ENCODE measurements around the gene PAOX.
"Not testable (repeated sequence)": the region's sequence is repeated elsewhere in the genome, so short reads cannot be mapped to it uniquely, and the experiment has no call there.

The PAOX gene

DNA sequence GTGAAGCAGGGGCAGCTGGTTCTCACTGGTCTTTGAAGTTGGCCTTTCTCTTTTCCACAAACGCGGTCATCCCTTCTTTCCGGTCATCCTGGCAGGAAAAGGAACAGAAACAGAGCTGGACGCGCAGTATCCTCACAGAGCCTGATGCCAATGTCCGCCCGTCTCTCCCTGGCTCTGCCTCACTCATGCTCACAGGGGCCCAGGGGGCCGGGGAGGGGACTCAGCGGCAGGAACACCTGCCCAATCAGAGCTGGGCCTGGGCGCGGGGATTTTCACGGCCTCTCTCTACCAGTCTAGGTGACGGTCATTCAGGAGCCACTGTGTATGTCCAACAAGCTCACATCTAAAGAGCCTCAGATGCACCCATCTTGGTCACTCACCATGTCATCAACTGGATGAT lies 16.2 kb upstream of the PAOX start:
- no peak for ATAC-seq (replicated peaks)
- Mint-ChIP-seq H3K27me3 (no peaks in the 10 kb centered on the region), H3K36me3 (ENCODE audit: insufficient read depth) (peaks cover 7% of the 10 kb centered on the region)

DNA sequence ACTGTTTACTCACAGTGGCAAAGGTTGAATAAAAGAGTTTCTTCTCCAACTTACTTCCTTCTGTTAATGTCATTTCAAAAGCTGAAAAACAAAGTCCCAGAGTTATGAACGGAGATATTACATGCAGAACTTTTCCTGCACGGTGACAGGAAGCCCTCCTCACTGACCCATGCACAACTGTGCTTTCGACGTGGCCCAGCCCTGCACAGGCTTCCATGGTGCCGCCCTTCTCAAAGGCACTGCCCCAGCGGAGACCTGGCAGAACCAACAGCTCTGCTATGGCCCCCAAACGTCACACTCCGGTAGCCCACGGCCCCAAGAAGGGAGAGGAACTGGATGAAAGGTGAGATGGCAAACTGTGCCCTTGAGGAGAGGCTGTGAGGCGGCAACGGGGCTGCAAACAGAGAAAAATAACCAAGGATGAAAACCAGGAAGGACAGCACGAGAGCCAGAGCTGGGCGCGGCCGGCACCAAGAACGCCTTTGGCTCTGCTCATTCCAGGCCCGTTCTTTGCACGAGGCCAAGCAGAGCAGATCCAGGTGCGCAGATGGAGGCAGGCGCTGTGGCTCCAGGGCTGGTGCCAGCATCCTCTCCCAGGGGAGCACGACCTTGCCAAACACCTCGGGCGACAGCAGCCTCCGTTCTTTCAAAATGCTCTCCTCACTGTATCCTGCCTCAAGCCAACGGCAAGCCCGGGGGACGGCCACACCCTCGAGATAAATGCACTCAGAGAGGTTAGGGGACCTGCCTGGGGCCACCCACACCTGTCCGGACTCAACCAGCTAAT lies 14.2 kb upstream of the PAOX start:
- no peaks in the 10 kb centered on the region for H3K27me3 Mint-ChIP-seq
- no peak for DNase-seq
- ATAC-seq (replicated peaks) = no peak
- no peak overlapping the region for H3K4me3 Mint-ChIP-seq
- H3K36me3 Mint-ChIP-seq (ENCODE audit: insufficient read depth) = peaks cover 16% of the 10 kb centered on the region
- peaks cover 7 to 13% of the 10 kb centered on the region in 2 donors for H3K4me1 Mint-ChIP-seq (ENCODE audit: low read depth in 2 of 2)
- no peaks in the 10 kb centered on the region for H3K9me3 Mint-ChIP-seq
- H3K27ac Mint-ChIP-seq = no peak overlapping the region

More for the DNA sequence above, 16.2 kb upstream of the PAOX start:
- no peak for DNase-seq
- Mint-ChIP-seq H3K27ac (no peak overlapping the region), H3K4me1 (ENCODE audit: low read depth in 2 of 2) (peaks cover 7 to 13% of the 10 kb centered on the region in 2 donors), H3K4me3 (no peak overlapping the region), H3K9me3 (no peaks in the 10 kb centered on the region)

- Mint-ChIP-seq H3K4me3 (no peak overlapping the region), H3K27me3 (no peaks in the 10 kb centered on the region), H3K36me3 (ENCODE audit: insufficient read depth) (peaks cover 16% of the 10 kb centered on the region), H3K27ac (no peak overlapping the region), H3K9me3 (no peaks in the 10 kb centered on the region), H3K4me1 (ENCODE audit: low read depth in 2 of 2) (peaks cover 7 to 10% of the 10 kb centered on the region in 2 donors)
- DNase-seq (no peak), ATAC-seq (replicated peaks) (no peak)
Observed at GRCh38 chr10:133365461-133366129, 13.5 kb upstream of the PAOX start.

DNA sequence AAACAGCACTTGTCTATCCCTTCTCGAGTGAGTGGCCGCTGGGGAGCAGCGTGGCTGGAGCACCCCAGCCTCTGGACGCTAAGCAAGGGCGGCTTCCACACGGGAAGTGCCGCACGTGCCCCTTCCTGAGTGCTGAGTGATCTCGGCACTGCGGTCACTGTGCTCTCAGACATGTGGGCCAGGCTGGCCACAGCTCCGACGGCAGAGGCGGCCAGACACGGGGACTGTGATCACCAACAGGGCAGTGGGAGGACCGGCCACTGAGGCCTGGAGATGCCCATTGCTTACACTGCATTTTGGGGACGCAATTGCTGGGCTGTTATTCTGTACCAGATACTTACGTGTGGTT lies 13.0 kb upstream of the PAOX start:
- Mint-ChIP-seq H3K9me3 (no peaks in the 10 kb centered on the region), H3K4me1 (ENCODE audit: low read depth in 2 of 2) (peaks cover 7 to 9% of the 10 kb centered on the region in 2 donors), H3K36me3 (ENCODE audit: insufficient read depth) (peaks cover 19% of the 10 kb centered on the region), H3K27me3 (no peaks in the 10 kb centered on the region), H3K27ac (no peak overlapping the region), H3K4me3 (no peak overlapping the region)
- no peak for DNase-seq
- ATAC-seq (replicated peaks) = no peak

GRCh38 chr10:133366751-133367150 lies 12.3 kb upstream of the PAOX start:
- no peak overlapping the region for H3K27ac Mint-ChIP-seq
- H3K9me3 Mint-ChIP-seq = no peaks in the 10 kb centered on the region
- peaks cover 2 to 3% of the 10 kb centered on the region in 2 donors for H3K4me1 Mint-ChIP-seq (ENCODE audit: low read depth in 2 of 2)
- H3K36me3 Mint-ChIP-seq (ENCODE audit: insufficient read depth) = peaks cover 19% of the 10 kb centered on the region
- no peaks in the 10 kb centered on the region for H3K27me3 Mint-ChIP-seq
- DNase-seq (no peak), ATAC-seq (replicated peaks) (no peak)
- H3K4me3 Mint-ChIP-seq = no peak overlapping the region

DNA sequence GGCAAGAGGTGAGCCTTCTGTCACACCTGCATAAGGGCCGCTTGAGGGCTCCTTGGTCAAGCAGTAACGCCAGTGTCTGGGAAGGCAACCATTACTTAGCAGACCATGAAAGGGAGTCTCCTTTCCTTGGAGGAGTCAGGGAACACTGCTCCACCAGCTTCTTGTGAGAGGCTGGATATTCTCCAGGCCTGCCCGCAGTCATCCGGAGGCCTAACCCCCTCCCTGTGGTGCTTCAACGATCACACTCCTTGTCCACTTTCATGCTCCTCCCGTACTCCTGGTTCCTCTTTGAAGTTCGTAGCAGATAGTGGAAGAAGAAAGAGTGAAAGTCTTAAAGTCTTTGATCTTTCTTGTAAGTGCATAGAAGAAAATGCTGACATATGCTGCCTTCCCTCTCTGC lies 11.6 kb upstream of the PAOX start:
- not testable (repeated sequence) for H3K9me3 Mint-ChIP-seq; H3K27me3 Mint-ChIP-seq; H3K27ac Mint-ChIP-seq; H3K4me3 Mint-ChIP-seq; H3K4me1 Mint-ChIP-seq (ENCODE audit: low read depth in 2 of 2); DNase-seq; ATAC-seq (replicated peaks)
- peaks cover 19% of the 10 kb centered on the region for H3K36me3 Mint-ChIP-seq (ENCODE audit: insufficient read depth)

- Mint-ChIP-seq H3K36me3 (ENCODE audit: insufficient read depth) (peaks cover 21% of the 10 kb centered on the region), H3K4me3 (no peak overlapping the region), H3K9me3 (no peaks in the 10 kb centered on the region), H3K4me1 (ENCODE audit: low read depth in 2 of 2) (peaks cover 0 to 6% of the 10 kb centered on the region in 2 donors), H3K27ac (no peak overlapping the region), H3K27me3 (no peaks in the 10 kb centered on the region)
- ATAC-seq (replicated peaks) (no peak), DNase-seq (no peak)
Observed at GRCh38 chr10:133368153-133368552, 10.9 kb upstream of the PAOX start.

DNA sequence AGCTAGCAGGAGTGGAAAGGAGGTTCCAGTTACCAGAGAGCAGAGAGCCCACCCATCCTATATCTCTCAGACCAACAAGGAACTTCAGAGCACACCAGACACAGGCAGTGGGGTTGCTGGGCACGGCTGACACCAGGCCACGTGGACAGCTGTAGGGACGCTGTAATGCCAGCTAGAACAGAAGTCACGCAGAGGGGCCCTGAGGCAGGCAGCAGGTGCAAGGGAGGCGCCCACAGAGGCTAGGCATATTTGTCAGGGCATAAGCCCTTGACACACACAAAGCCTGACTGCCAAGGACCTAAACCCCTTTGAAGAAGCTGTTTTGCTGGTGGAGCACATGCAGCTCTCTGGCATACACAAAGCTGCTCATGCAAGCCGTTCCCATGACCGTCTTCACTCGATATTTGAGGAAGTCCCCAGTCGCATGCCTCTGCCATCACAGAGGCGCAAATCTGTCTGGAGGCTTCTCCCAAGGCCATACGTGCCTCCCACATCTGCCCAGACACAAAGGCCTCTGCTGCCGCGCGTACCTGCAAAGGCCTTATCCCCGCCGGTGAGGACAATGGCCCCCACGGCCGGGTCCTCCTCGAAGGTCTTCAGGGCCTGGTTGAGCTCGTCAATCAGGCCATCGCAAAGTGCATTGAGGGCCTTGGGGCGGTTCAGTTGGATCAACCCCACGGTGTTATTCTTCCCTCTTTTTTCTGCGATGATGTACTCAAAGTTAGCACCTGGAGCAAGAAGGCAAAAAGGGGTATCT lies 8.9 kb upstream of the PAOX start:
- Mint-ChIP-seq H3K27ac (no peak overlapping the region), H3K4me3 (no peak overlapping the region), H3K9me3 (no peaks in the 10 kb centered on the region), H3K4me1 (ENCODE audit: low read depth in 2 of 2) (peaks cover 4 to 8% of the 10 kb centered on the region in 2 donors), H3K27me3 (no peaks in the 10 kb centered on the region), H3K36me3 (ENCODE audit: insufficient read depth) (peaks cover 25% of the 10 kb centered on the region)
- no peak for ATAC-seq (replicated peaks)
- DNase-seq = no peak

DNA sequence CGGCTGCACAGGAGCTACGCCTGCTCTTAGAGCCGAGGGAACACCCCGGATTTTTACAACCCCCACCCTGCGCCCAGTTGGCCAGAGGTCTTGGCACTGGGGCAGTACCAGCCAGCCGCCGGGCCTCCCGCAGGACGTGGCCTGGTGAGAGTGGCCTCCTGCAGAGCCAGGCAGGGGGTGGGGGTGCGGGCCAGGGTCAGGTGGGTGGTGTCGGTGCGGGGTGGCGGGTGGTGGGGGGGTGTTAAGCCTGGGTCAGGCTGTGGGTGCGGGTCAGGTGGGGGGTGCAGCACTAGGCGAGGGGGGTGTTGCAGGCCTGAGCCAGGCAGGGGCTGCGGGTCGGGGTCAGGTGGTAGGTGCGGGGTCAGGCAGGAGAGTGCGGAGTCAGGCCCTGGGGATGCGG lies 6.6 kb upstream of the PAOX start:
- ATAC-seq (replicated peaks) (no peak), DNase-seq (no peak)
- Mint-ChIP-seq H3K4me3 (peak overlapping the region; percentile 86), H3K27ac (no peak overlapping the region), H3K27me3 (no peaks in the 10 kb centered on the region), H3K4me1 (ENCODE audit: low read depth in 2 of 2) (peaks cover 4 to 8% of the 10 kb centered on the region in 2 donors), H3K36me3 (ENCODE audit: insufficient read depth) (peaks cover 24% of the 10 kb centered on the region), H3K9me3 (no peaks in the 10 kb centered on the region)

- Mint-ChIP-seq H3K27ac (peak within 1 kb of the TSS; percentile 69 to 77), H3K27me3 (no peaks in the 10 kb centered on the region), H3K36me3 (ENCODE audit: insufficient read depth) (peaks cover 23% of the 10 kb centered on the region), H3K4me3 (peak within 1 kb of the TSS; percentile 86), H3K9me3 (no peaks in the 10 kb centered on the region), H3K4me1 (ENCODE audit: low read depth in 2 of 2) (peaks cover 4 to 10% of the 10 kb centered on the region in 2 donors)
- ATAC-seq (replicated peaks) = peak; percentile 98
- peak; percentile 90 to 94 (median 91) for DNase-seq
Observed at GRCh38 chr10:133373174-133374090, 5.6 kb upstream of the PAOX start, which contains the start of gene ECHS1. TSS of gene ECHS1 (minus strand) at chr10:133373354. CDS start at chr10:133373333, 21 bp downstream.

DNA sequence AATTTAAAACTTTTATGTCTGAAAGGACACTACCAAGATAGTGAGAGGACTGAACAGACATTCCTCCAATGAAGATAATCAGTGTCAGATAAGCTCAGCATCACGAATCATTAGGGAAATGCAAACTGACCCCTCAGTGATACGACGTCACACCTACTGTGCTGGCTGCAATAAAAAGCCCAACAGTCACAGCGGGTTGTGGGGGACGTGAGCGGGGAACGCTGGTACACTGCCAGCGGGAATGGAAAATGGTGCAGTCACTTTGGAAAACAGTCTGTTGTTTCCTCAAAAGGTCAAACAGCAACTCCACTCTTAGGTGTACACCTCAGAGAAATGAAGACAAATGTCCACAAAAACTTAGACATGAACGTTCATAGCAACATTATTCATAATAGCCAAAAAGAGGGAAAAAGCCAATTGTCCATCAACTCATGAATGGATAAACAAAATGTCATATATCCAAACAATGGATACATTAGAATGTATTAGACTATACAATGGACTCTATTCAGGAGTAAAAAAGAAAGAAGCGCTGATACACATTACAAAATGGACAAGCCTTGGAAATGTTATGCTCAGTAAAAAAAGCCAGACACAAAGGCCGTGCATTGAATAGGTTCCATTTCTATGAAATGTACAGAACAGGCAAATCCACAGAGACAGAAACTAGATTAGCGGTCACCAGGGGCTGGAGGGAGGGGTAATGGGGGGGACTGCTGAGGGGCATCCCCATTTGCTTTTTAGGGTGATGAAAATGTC lies 3.5 kb upstream of the PAOX start:
- H3K27ac Mint-ChIP-seq = no peak overlapping the region
- peaks cover 18% of the 10 kb centered on the region for H3K36me3 Mint-ChIP-seq (ENCODE audit: insufficient read depth)
- ATAC-seq (replicated peaks) = no peak
- H3K4me3 Mint-ChIP-seq = no peak overlapping the region
- no peaks in the 10 kb centered on the region for H3K27me3 Mint-ChIP-seq
- H3K4me1 Mint-ChIP-seq (ENCODE audit: low read depth in 2 of 2) = peaks cover 11 to 15% of the 10 kb centered on the region in 2 donors
- no peaks in the 10 kb centered on the region for H3K9me3 Mint-ChIP-seq
- DNase-seq = no peak

DNA sequence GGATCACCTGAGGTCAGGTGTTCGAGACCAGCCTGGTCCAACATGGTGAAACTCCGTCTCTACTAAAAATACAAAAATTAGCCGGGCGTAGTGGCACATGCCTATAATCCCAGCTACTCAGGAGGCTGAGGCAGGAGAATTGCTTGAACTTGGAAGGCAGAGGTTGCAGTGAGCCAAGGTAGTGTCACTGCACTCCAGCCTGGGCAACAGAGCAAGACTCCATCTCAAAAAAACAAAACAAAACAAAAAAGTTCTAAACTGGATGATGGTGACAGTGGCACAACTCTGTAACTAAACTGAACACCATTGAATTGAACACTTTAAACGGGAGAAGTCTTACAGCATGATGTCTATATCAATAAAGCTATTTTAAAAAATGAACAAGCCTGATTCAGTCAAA lies 2.9 kb upstream of the PAOX start:
- not testable (repeated sequence) for H3K27ac Mint-ChIP-seq; H3K27me3 Mint-ChIP-seq; H3K9me3 Mint-ChIP-seq; ATAC-seq (replicated peaks); DNase-seq
- Mint-ChIP-seq H3K4me3 (peak overlapping the region; percentile 68 to 79), H3K4me1 (ENCODE audit: low read depth in 2 of 2) (peaks cover 12 to 15% of the 10 kb centered on the region in 2 donors), H3K36me3 (ENCODE audit: insufficient read depth) (peaks cover 16% of the 10 kb centered on the region)

Measured in effector memory CD8-positive, alpha-beta T cell (primary cell).